ENCODE results near the gene TMEM130.

DNA sequence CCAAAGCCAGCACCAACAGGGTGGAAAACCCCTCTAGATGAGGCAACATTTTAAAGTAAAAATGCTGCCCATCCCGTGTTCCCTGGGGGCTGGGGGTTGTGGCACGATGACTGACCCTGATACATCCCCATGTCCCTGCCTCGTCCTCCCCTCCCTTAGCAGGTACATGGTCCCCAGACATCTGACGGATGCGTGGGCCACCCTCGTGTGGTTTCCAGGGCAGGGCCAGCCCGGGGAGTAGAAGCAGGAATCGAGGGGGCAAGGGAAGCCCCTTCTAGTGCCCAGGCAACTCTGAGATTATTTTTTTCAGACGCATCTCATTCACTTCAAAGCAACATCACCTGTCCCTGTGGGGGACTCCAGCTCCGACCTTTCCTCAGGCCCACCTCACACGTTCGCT lies 3.5 kb downstream of the TMEM130 start:
- TF ChIP-seq, protein P1, sequence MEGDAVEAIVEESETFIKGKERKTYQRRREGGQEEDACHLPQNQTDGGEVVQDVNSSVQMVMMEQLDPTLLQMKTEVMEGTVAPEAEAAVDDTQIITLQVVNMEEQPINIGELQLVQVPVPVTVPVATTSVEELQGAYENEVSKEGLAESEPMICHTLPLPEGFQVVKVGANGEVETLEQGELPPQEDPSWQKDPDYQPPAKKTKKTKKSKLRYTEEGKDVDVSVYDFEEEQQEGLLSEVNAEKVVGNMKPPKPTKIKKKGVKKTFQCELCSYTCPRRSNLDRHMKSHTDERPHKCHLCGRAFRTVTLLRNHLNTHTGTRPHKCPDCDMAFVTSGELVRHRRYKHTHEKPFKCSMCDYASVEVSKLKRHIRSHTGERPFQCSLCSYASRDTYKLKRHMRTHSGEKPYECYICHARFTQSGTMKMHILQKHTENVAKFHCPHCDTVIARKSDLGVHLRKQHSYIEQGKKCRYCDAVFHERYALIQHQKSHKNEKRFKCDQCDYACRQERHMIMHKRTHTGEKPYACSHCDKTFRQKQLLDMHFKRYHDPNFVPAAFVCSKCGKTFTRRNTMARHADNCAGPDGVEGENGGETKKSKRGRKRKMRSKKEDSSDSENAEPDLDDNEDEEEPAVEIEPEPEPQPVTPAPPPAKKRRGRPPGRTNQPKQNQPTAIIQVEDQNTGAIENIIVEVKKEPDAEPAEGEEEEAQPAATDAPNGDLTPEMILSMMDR (IDR thresholded peaks at IDR 0.05; ENCODE audit: low read length), result no peak
- TF ChIP-seq EZH2 (optimal IDR thresholded peaks at IDR 0.05; ENCODE audit: low read depth, low read length) (no peak), EZH2phosphoT487 (IDR thresholded peaks at IDR 0.05; ENCODE audit: low read length) (no peak)

Measured in MM.1S (cell line).